ENCODE data around the gene AP2S1. TPM values are rescaled to one million over a fixed set of nuclear protein-coding genes. Genes with fewer than 3 reads are reported as not detected.

Gene AP2S1
- total RNA-seq: 75.9 TPM

- DNase-seq (ENCODE audit: extremely low spot score in 2 of 2): peak in 1 of 2 donors; percentile 99
- H3K36me3 ChIP-seq: peaks cover 0 to 3% of the 10 kb centered on the region in 2 donors
- peak within 1 kb of the TSS; percentile 72 for H3K27ac ChIP-seq
- H3K4me1 ChIP-seq: peaks cover 16% of the 10 kb centered on the region
- H3K27me3 ChIP-seq: no peaks in the 10 kb centered on the region
- peak within 1 kb of the TSS; percentile 81 to 86 for H3K4me3 ChIP-seq
- intact Hi-C loops (cut with DNase I): no loop called here
- H3K9me3 ChIP-seq: no peaks in the 10 kb centered on the region
- TF ChIP-seq POLR2A (IDR thresholded peaks at IDR 0.05): peak in 1 of 2 donors; percentile 57
- peak; percentile 95 to 100 for TF ChIP-seq POLR2AphosphoS5 (IDR thresholded peaks at IDR 0.05; ENCODE audit: insufficient read depth in 1 of 2, low read depth in 1 of 2)
- TF ChIP-seq, protein P1, sequence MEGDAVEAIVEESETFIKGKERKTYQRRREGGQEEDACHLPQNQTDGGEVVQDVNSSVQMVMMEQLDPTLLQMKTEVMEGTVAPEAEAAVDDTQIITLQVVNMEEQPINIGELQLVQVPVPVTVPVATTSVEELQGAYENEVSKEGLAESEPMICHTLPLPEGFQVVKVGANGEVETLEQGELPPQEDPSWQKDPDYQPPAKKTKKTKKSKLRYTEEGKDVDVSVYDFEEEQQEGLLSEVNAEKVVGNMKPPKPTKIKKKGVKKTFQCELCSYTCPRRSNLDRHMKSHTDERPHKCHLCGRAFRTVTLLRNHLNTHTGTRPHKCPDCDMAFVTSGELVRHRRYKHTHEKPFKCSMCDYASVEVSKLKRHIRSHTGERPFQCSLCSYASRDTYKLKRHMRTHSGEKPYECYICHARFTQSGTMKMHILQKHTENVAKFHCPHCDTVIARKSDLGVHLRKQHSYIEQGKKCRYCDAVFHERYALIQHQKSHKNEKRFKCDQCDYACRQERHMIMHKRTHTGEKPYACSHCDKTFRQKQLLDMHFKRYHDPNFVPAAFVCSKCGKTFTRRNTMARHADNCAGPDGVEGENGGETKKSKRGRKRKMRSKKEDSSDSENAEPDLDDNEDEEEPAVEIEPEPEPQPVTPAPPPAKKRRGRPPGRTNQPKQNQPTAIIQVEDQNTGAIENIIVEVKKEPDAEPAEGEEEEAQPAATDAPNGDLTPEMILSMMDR (IDR thresholded peaks at IDR 0.05): no peak
Measured at GRCh38 chr19:46850228-46851203, at the start of gene AP2S1. Gene AP2S1, minus strand, starts transcription at chr19:46850846. Its CDS starts 80 bp downstream, at chr19:46850766.

- no peaks in the 10 kb centered on the region for H3K36me3 ChIP-seq
- TF ChIP-seq POLR2AphosphoS5 (IDR thresholded peaks at IDR 0.05; ENCODE audit: insufficient read depth in 1 of 2, low read depth in 1 of 2) (no peak), POLR2A (IDR thresholded peaks at IDR 0.05) (no peak)
- TF ChIP-seq, protein P1 (IDR thresholded peaks at IDR 0.05): no peak
- no peak for DNase-seq (ENCODE audit: extremely low spot score in 2 of 2)
- no peak overlapping the region for H3K4me3 ChIP-seq
- no peaks in the 10 kb centered on the region for H3K27me3 ChIP-seq
- peaks cover 72% of the 10 kb centered on the region for H3K4me1 ChIP-seq
- no peaks in the 10 kb centered on the region for H3K9me3 ChIP-seq
- no peak overlapping the region for H3K27ac ChIP-seq
- intact Hi-C loops (cut with DNase I): loop anchor here (5.0 kb wide), 1 partner anchor 38 kb away; the partner anchor contains the start of gene ARHGAP35
Measured at GRCh38 chr19:46900341-46900740, 49.7 kb upstream of the AP2S1 start.

DNA sequence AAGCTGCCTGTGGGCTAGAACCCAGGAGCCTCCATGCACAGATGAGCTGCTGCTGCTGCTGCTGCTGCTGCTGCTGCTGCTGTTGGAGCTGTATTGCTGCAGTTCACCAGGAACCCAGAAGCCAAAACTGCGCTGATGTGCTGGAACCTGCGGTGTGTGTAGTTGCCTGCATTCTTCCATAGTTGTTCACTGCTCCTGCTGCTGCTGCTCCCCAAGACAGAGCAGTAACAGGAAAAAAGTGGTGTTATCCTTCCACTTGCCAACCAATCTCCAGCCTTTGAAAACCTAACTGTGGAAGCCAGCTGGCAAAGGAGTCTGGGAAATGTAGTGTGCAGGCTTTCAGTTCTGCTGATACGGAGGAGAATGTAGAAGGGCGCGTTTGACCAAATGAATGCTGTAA, 48.1 kb upstream of the AP2S1 start:
- no peak for DNase-seq (ENCODE audit: extremely low spot score in 2 of 2)
- H3K27ac ChIP-seq: no peak overlapping the region
- H3K4me3 ChIP-seq: no peak overlapping the region
- peaks cover 63% of the 10 kb centered on the region for H3K4me1 ChIP-seq
- intact Hi-C loops (cut with DNase I): no loop called here
- TF ChIP-seq, protein P1 (IDR thresholded peaks at IDR 0.05): no peak
- TF ChIP-seq POLR2A (IDR thresholded peaks at IDR 0.05) (peak in 1 of 2 donors; percentile 6), POLR2AphosphoS5 (IDR thresholded peaks at IDR 0.05; ENCODE audit: insufficient read depth in 1 of 2, low read depth in 1 of 2) (peak in 1 of 2 donors; percentile 30)
- H3K27me3 ChIP-seq: no peaks in the 10 kb centered on the region
- no peaks in the 10 kb centered on the region for H3K9me3 ChIP-seq
- H3K36me3 ChIP-seq: no peaks in the 10 kb centered on the region

DNA sequence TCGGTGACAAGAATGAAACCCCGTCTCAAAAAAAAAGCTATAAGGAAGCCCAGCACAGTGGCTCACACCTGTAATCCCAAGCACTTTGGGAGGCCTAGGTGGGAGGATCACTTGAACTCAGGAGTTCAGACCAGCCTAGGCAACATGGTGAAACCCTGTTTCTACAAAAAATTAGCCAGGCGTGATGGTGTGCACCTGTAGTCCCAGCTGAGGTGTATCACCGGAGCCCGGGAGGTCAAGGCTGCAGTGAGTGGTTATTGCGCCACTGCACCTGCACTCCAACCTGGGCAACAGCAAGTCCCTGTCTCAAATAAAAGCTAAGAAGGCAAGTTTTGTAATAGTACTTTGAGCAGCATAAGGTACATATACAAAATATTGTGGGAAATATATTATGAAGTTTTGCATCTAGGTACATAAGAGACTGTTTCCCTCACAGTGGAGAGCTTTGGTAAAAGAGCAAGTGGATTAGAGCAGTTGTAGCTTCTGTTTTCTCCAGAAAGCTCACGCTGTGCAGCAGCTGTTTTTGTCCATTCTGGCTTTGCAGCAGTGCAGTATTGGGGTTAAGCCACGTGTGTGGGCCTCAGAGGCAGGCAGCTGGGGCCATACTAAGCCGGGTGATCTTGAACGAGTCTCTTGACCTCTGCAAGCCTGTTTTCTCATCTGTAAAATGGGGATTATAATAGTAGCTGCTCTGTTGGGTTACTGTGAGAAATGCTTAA, 45.6 kb upstream of the AP2S1 start:
- DNase-seq (ENCODE audit: extremely low spot score in 2 of 2): no peak
- Histone ChIP-seq H3K27ac (no peak overlapping the region), H3K36me3 (no peaks in the 10 kb centered on the region), H3K4me3 (no peak overlapping the region), H3K27me3 (no peaks in the 10 kb centered on the region), H3K9me3 (no peaks in the 10 kb centered on the region), H3K4me1 (peaks cover 51% of the 10 kb centered on the region)
- intact Hi-C loops (cut with DNase I): no loop called here
- TF ChIP-seq POLR2A (IDR thresholded peaks at IDR 0.05): no peak
- TF ChIP-seq, protein P1 (IDR thresholded peaks at IDR 0.05): no peak
- TF ChIP-seq POLR2AphosphoS5 (IDR thresholded peaks at IDR 0.05; ENCODE audit: insufficient read depth in 1 of 2, low read depth in 1 of 2): no peak
